GM19351 (cell line): ENCODE measurements around the gene IRS1.

Source experiments
- ATAC-seq: cut with Tn5 transposase; IDR thresholded peaks from one replicate; pipeline ENCODE4 v1.9.1; 2021; ENCODE audit warnings: mild to moderate bottlenecking, moderate library complexity; ENCODE audit not compliant: unreplicated experiment

The IRS1 gene

GRCh38 chr2:226791056-226791486 is 8.5 kb downstream of the IRS1 start:
- ATAC-seq = peak; percentile 46

GRCh38 chr2:226790431-226790830 is 9.2 kb downstream of the IRS1 start:
- no peak for ATAC-seq

GRCh38 chr2:226790011-226790410 is 9.6 kb downstream of the IRS1 start:
- no peak for ATAC-seq

- ATAC-seq = no peak
These were observed 10.6 kb downstream of the IRS1 start for GRCh38 chr2:226788881-226789490.

DNA sequence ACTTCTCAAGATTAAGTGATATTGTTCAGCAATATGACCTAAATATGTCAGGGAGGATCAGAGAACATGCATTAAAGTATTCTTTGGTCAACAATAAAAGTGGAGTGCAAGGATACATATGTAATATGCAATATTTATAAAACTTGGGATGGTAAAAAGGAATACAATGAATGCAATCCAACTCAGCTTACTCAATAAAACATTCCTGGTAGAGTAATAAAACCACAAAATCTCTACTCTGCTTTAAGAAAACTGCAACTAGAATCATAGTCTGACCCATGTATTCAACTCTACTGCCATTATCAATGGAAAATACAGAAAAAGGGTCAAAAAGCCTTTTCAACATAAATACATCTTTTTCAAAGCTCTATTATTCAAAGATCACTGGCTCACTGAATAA is 11.6 kb downstream of the IRS1 start:
- no peak for ATAC-seq

GRCh38 chr2:226783885-226784284 is 15.7 kb downstream of the IRS1 start:
- ATAC-seq = no peak

DNA sequence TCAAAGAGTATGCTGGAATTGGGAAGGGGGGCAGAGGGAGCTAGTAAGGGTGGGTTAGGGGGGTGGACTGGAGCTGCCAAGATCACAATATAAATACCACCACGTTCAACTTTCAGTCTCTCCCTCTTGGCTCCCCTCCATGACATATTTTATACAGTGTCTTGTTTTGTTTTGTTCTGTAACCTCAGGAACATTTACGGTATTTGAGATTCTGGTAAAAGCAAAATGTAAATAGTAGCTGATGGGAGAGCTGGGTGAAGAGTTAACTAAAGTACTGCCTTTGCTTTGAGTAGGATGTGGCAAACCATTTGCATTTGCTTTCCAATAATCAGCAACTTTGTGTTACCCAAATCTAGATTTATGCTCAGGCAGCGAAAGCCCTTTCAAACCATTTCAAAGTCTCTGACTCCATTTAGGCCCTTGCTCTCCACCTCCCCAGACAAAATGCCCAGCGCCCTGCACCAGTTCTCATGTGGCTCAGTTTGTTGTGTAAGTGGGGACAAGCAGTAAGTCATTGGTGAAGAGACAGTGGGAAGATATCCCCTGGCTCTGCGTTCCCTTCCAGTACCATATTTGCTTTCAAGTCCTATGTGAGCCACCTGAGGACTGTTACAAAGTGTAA is 17.4 kb downstream of the IRS1 start:
- ATAC-seq = no peak

DNA sequence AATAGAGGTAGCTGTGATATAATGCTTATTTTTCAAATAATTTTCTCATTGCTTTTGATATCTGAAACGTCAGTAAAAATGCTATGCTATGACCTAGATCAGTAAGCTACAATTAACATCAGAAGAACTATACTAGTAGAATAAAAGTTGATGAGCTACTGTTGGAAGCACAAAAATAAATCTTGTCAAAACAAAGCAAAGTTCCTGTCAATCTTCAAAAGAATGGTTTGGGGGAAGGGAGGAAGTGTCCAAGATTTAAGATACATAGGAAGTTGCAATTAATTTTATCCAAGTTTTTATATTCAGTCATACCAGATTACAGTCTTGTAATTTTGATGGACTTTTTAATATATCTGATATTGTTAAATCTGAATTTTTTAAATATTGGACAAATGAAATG is 19.2 kb downstream of the IRS1 start:
- ATAC-seq = no peak

- no peak for ATAC-seq
These were observed 22.0 kb downstream of the IRS1 start for GRCh38 chr2:226777611-226778010.

DNA sequence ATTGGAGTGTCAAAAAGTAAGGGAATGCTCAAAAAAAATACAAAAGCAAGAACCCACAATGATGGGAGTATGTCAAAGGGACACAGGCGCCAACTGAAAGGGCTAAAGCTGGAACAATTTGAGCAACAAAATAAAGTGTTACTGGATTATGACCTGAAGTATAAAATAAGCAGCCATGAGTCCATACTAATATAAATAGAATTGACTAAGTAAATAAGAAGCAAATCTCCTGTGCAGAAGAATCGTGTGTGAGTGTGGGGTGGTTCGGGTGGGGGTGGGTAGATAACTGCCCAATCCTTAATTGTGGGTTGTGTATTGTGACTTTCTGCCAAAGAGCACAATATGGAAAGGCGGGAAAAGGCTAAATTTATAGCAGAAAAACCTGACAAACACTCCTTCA is 23.5 kb downstream of the IRS1 start:
- ATAC-seq = no peak

DNA sequence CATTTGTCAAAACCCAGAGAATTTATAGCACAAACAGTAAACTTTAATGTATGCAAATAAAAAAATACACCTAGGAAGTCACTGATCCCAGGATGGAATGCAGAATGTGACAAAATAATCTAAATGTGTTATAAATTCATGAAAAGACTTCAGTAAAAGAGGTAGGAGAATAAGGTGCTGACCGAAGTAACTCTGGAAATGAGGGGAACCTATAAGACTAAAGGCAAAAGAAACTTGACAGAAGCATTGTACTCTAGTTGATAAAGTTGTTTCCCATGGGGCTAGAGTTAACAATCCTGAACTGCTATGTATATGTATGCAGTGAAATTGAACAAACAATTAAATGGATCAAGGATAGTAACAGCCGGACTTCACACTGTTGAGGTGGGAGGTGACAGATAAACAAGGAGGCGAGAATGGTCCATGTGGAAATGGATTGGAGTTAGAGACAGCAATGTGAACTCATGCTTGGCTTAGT is 24.5 kb downstream of the IRS1 start:
- ATAC-seq = no peak

GRCh38 chr2:226773291-226773690 is 26.3 kb downstream of the IRS1 start:
- ATAC-seq = peak; percentile 9

GRCh38 chr2:226772389-226773179 is 27.0 kb downstream of the IRS1 start:
- peak; percentile 98 for ATAC-seq

DNA sequence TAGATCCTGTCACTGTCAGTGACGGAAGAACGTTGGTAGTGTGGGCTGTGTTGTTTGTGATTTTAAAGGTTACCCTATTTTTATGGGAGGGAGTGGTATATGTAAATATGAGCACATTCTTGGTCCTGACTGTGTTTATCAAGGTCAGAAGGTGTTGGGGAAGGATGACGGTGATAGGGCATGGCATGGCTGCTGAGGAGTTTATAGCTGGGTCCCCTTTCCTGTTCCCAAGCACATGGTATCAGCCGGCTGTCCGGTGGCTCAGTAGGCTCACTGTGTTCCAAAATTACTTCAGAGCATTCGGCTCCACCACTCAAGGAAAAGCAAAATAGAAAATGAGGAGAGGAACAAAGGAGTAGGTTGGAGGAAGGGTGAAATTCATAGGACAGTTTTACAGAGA is 28.6 kb downstream of the IRS1 start:
- no peak for ATAC-seq

DNA sequence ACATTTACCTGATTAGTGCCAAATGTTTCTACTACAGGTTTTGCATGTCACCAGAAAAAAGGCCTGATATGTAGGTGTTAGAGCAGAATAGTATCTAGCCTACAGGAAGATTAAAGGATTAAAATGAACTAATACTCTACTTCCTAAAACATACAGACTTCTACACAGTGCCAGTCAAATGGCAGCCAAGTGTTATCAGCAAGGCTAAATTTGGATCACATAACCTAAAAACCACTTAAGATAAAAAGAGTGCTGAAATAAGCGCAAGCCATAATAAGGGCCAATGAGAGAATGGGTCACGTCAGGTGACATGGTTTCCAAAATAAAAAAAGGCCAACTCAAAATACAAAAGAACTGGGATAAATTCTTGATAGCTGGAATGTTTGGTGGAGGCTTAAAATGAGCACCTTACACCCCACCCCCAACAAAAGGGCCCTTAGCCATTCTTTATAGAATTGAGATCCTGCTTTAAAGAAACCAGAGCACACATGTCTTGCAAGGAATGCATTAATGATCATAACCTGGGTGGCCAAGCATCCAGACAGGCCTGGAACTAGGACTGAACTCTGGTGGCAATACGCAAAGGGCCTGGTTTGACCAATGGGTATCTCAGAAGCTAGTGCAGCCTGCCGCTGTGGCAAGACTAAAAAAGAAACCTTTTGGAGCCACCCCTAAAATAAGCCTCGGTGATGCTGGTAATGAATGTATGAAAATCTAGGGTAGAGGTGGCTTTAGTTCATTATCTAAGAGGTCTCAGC is 32.4 kb downstream of the IRS1 start:
- ATAC-seq = no peak

DNA sequence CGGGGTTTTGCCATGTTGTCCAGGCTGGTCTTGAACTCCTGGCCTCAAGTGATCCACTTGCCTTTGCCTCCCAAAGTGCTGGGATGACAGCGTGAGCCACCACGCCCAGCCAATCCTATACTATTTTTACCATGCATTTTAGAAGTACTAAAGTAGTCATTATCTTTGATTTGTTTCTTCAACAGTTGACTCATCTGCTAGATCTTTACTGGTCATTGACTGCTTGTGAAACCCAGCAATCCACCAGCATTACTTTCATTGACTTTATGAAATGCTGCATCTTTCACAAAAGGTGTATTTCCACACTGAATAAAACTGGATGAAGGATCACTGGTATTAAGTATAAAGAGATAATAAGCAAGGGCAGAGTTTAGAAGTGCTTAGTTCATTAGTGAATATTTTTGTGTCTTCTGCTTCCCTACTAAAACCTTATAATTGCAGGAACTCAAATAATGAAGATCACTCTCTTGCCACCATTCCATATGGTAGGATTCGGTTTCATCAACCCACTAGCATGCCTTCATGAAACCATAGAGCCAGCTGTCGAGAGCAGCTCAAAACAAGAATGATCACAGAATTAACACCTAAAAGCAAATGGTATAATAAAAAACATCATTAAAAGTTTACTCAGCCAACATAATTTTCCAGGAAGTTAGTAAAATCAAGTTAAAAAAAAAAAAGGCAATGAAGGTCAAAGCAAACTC is 33.1 kb downstream of the IRS1 start:
- no peak for ATAC-seq

GRCh38 chr2:226763320-226763719 is 36.3 kb downstream of the IRS1 start:
- ATAC-seq = no peak

DNA sequence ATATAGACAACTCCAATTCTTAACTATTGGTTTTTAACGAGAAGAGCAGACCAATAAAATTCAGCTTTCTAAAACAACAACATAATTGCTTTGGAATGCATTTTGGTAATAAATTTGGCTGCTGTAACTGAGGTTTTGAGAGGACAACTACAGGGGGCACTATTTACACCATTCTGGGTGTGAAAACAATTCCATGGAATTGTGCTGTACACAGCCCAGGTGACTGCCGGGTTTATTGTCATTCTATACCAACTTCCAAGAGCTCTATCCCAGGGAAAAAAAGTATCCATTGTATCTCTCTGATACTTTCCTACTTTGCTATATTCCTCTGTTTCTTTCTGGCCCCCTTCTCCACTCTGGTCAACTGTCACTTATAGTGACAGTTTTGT is 38.4 kb downstream of the IRS1 start:
- no peak for ATAC-seq

GRCh38 chr2:226760412-226761194 is 39.0 kb downstream of the IRS1 start:
- no peak for ATAC-seq

DNA sequence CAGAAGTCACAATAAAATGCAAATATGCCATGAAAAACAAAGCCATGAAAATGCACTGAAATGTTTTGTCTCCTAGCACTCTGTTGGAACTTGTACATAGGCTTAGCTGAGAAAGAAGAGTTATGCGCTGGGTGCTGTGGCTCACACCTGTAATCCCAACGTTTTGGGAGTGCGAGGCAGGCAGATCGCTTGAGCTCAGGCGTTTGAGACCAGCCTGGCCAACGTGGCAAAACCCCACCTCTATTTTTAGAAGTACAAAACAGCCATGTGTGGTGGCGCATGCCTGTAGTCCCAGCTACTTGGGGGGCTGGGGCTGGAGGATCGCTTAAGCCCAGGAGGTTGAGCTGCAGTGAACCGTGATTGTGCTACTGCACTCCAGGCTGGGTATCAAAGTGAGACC is 39.9 kb downstream of the IRS1 start:
- no peak for ATAC-seq
